GM10266 (cell line): ENCODE measurements around the gene ARID1B.

Experiments
- DNase-seq: peaks from one replicate; pipeline ENCODE4 v3.0.0; 2012; ENCODE audit errors: extremely low spot score
- TF ChIP-seq, protein P1 (sequence below): IDR thresholded peaks from 2 replicates; pipeline ENCODE4 v1.5.1; 2012; ENCODE audit warnings: mild to moderate bottlenecking, low read depth; ENCODE audit not compliant: control insufficient read depth, insufficient read depth; ENCODE audit errors: missing control alignments

The ARID1B gene

DNA sequence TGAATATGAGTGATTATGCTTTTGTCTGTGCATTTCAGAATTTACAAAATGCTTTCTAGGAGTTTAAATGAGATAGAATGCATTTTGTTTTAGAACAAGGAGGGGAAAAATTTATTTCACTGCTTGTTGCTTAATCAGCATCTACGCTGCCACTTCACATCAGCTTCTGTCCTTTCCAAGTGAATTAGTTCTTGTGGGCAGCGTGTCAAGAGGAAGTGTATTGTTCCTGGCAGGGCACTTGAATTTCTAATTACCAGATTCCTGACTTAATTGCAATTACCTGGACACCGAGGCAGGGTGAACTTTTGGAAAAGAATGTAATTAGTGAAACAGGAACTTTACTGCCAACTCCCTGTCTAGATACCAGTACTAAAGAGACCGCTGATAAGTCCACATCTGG lies 282.6 kb downstream of the ARID1B start:
- TF ChIP-seq, protein P1, sequence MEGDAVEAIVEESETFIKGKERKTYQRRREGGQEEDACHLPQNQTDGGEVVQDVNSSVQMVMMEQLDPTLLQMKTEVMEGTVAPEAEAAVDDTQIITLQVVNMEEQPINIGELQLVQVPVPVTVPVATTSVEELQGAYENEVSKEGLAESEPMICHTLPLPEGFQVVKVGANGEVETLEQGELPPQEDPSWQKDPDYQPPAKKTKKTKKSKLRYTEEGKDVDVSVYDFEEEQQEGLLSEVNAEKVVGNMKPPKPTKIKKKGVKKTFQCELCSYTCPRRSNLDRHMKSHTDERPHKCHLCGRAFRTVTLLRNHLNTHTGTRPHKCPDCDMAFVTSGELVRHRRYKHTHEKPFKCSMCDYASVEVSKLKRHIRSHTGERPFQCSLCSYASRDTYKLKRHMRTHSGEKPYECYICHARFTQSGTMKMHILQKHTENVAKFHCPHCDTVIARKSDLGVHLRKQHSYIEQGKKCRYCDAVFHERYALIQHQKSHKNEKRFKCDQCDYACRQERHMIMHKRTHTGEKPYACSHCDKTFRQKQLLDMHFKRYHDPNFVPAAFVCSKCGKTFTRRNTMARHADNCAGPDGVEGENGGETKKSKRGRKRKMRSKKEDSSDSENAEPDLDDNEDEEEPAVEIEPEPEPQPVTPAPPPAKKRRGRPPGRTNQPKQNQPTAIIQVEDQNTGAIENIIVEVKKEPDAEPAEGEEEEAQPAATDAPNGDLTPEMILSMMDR, result no peak
- no peak for DNase-seq

DNA sequence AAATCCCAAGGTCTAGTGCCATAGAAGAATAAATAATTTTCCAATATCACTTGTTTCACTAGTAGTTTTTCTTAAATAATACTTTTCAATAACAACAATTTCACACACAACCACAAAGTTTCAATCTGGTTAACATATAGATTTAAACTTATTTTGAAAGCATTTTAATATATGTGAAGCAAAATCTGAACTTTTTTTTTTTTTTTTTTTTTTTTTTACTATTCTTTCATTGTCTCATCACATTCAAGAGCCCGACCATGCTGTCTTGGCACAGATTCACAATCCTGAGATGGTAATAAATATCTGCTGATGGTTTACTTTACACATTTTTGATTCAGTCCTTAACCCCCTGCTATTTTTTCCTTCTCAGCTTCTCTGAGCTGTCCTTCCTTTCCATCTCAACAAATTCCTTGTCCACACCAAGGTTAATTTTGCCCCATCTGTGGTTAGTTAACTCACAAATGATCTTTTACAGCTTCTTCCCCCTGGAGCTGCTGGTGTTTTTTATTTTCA lies 283.3 kb downstream of the ARID1B start:
- no peak for DNase-seq
- TF ChIP-seq, protein P1, result no peak

DNA sequence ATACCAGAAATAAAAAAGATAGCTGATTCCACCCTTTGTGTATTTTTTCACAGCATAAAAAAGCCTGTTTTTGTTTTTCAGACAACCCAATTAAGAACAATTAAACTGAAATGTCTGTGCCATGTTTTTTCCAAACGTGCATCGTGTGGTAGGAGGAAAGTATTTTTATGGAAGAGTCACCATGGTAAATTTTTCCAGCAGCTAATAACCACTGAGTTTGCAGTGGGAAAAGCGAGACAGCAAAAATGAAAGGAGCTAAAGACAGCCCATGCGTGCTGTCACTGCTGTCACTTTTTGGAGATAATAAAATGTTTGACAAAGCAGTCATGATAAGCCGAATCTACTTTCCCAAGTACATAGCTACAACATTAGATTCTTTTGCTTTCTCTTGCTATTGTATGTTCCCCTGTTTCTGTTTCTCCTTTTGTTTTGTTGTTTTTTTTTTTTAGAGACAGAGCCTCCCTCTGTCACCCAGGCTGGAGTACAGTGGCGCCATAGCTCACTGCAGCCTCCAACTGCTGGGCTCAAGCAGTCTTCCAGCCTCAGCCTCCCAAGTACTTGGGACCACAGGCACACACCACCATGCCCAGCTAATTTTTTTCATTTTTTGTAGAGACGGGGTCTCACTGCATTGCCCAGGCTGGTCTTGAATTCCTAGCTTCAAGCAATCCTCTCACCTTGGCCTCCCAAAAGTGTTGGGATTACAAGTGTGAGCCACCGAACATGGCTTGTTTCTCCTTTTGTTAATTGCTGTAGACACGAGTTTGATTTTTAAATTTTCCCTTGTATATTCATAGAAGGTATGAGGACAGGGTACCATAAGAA lies 284.8 kb downstream of the ARID1B start:
- no peak for DNase-seq
- TF ChIP-seq, protein P1, result no peak

DNA sequence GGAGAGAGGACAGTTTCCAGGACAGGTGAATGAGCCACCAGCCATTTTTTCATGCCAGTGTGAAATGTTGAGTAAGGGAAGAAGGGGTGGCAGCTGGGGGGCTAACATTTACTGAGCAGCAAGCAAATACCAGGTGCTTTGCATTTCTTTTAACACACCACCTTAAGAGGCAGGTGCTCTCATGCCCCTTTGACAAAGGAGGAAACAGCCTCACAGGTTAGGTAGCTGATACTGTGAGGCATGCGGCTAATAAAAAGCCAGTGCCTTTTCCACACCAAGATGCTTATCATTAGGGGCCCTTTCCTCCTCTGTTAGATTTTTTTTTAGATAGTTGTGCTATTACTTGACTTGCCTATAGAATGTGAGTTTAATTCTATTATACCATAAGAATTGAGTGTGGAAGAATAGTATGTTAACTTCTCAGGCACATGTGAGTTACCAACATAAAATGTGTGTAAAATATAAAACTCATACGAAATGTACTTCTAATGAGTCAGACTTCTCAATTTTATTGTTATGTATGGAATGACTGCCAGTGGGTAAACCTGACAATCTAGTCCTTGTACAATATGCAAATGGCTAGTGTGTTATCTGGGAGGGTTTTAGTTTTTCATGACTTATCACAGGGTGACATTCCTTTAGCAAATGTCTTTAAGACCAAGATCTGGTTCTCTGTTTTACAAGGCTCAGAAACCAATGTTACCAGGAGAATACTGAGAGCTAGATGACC lies 286.2 kb downstream of the ARID1B start:
- no peak for DNase-seq
- TF ChIP-seq, protein P1, result no peak

DNA sequence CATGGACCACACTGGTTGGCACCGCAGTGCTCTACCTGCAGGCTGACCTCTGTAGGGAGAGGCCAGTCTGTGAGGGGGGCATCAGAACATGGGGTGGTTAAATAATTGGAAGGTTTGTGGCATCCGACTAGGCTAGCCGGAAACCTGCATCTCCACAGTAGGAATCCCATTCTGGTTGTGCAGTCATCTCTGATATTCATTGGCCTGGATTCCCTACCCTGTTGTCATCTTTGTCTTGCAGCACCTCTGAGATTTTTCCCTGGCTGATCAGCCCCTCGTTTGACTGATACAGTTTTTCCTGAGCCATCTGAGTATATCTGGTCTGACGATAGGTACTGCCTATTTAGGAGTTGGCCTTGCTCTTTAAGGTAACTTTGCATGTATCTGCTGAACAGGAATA lies 286.7 kb downstream of the ARID1B start:
- DNase-seq, result no peak
- TF ChIP-seq, protein P1, result no peak

DNA sequence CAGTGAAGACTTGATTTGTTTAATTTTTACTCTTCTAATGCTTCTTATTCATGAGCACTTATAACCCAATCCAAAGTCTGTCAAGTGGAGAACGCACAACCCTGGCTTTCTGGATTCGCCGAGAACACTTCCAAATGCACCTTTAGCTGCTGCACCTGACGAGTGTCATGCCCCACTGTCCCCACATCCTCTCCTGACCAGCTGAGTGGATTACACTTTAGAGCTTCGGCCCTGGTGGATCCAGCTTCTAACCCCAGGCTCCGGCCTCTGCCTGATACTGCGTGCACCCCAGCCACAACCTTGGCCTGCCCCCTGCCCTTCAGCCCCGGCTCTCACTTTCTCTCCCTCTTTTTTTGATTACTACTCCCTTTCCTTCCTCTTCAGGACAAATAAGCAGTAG lies 287.3 kb downstream of the ARID1B start:
- DNase-seq, result no peak
- TF ChIP-seq, protein P1, result no peak

DNA sequence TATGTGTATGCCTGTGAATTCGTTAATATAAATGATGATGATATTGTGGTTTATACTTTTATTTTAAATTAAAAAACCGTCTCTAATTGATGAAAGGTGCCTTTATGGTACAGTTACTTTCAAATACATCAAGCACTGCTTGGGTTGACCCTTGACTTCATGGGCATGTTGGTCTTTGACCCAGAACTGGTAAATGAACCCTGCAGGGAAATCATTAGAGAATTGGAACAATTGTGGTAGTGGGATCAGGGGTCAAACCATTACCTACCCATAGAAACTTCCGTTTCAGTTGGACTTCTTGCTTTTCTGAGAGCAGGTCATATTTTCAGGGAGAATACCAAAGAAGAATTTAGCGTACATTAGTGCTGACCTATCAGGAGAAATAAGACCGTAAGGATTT lies 288.2 kb downstream of the ARID1B start:
- DNase-seq, result no peak
- TF ChIP-seq, protein P1, result no peak
